Upper lobe of left lung (tissue), 6 donors: ENCODE data around the gene TSHZ1. TPM values are rescaled to one million over a fixed set of nuclear protein-coding genes. Genes with fewer than 3 reads are reported as not detected.

Experiments used
- ATAC-seq, 2 donors: fragments of 200-7000 bp; cut with Tn5 transposase; one replicate each; pipeline ENCODE4 v1.9.1; 2022; ENCODE audit warnings: mild to moderate bottlenecking in 2 of 2, moderate library complexity in 2 of 2; ENCODE audit not compliant: low FRiP score in 2 of 2
- DNase-seq, 2 donors: peaks; one replicate each; pipeline ENCODE4 v3.0.0-alpha.2; 2019 to 2020
- H3K27ac ChIP-seq, 4 donors: fragments of 200-600 bp; sonication (generic); one replicate each; pipeline ENCODE4 v1.5.1; 2016 to 2019
- H3K27me3 ChIP-seq, 4 donors: fragments of 200-600 bp; sonication (generic); one replicate each; pipeline ENCODE4 v1.5.1; 2017 to 2019
- H3K36me3 ChIP-seq, 4 donors: fragments of 200-600 bp; sonication (generic); one replicate each; pipeline ENCODE4 v1.5.1; 2016 to 2019
- H3K4me1 ChIP-seq, 4 donors: fragments of 200-600 bp; sonication (generic); one replicate each; pipeline ENCODE4 v1.5.1; 2018 to 2019
- H3K4me3 ChIP-seq, 4 donors: fragments of 200-600 bp; sonication (generic); one replicate each; pipeline ENCODE4 v1.5.1; 2017 to 2019; ENCODE audit warnings: mild to moderate bottlenecking in 2 of 4, moderate library complexity in 1 of 4
- H3K9me3 ChIP-seq, 4 donors: fragments of 200-600 bp; sonication (generic); one replicate each; pipeline ENCODE4 v1.5.1; 2018 to 2019
- CTCF ChIP-seq, 6 experiments: fragments of 450-650 bp in 4 of 6; fragments of 200-600 bp in 2 of 6; sonication (generic) in 2 of 6; IDR thresholded peaks; one replicate each; pipeline ENCODE4 v1.5.1; 2016 to 2019; ENCODE audit warnings: antibody characterized with exemption in 6 of 6
- EP300 ChIP-seq, 4 donors: sonication (generic); formaldehyde crosslinking; IDR thresholded peaks; one replicate each; pipeline ENCODE4 v1.5.1; 2017; ENCODE audit warnings: antibody characterized with exemption in 4 of 4, control low read depth in 2 of 4
- POLR2A ChIP-seq, 4 donors: fragments of 450-650 bp; IDR thresholded peaks; one replicate each; pipeline ENCODE4 v1.5.1; 2016 to 2017; ENCODE audit warnings: antibody characterized with exemption in 4 of 4, mild to moderate bottlenecking in 2 of 4
- POLR2AphosphoS5 ChIP-seq, 2 donors: sonication (generic); formaldehyde crosslinking; IDR thresholded peaks; one replicate each; pipeline ENCODE4 v1.5.1; 2017; ENCODE audit warnings: antibody characterized with exemption in 2 of 2
- WGBS, 2 donors: methylation state at CpG; one replicate each; pipeline ENCODE4 v1.1.5; 2017 to 2018; 5-methylcytosine and 5-hydroxymethylcytosine counted together
- total RNA-seq, 6 donors: library from RNA; depleted of rRNA in 4 of 6; stranded (reverse); fragments of >200 nt in 4 of 6; gene quantifications; one replicate each; pipeline versions ENCODE4 v1.1.0 to v1.2.1, GENCODE V29; 2016 to 2021
- donor health status: DM: no; HTN: no; CAD: no; lungs with moderate emphysema.
- donor health status: DM: no; HTN: yes; CAD: no; lungs with severe emphysema.

Gene TSHZ1
- total RNA-seq, 6 donors from 2014 or later: 9.1 to 16.5 (median 14.3) TPM

GRCh38 chr18:75163736-75164135, 46.9 kb upstream of the TSHZ1 start:
- Histone ChIP-seq H3K4me1 (peaks cover 0 to 8% (median 2%) of the 10 kb centered on the region in 4 donors), H3K27ac (no peak overlapping the region), H3K4me3 (no peak overlapping the region), H3K36me3 (no peaks in the 10 kb centered on the region), H3K9me3 (no peaks in the 10 kb centered on the region), H3K27me3 (no peaks in the 10 kb centered on the region)
- ATAC-seq (no peak), DNase-seq (no peak)
- no peak for TF ChIP-seq POLR2AphosphoS5 (IDR thresholded peaks at IDR 0.05)
- TF ChIP-seq CTCF (IDR thresholded peaks at IDR 0.05): no peak
- no peak for TF ChIP-seq EP300 (IDR thresholded peaks at IDR 0.05)
- no peak for TF ChIP-seq POLR2A (IDR thresholded peaks at IDR 0.05)
- 90 to 100% methylated on average over 3 to 4 of the region's 4 CpGs for WGBS, 2 donors

GRCh38 chr18:75164479-75164878, 46.1 kb upstream of the TSHZ1 start:
- ATAC-seq (no peak), DNase-seq (no peak)
- no peaks in the 10 kb centered on the region for H3K36me3 ChIP-seq
- no peak overlapping the region for H3K4me3 ChIP-seq
- H3K9me3 ChIP-seq: no peaks in the 10 kb centered on the region
- H3K27ac ChIP-seq: no peak overlapping the region
- TF ChIP-seq CTCF (IDR thresholded peaks at IDR 0.05) (no peak), POLR2AphosphoS5 (IDR thresholded peaks at IDR 0.05) (no peak), POLR2A (IDR thresholded peaks at IDR 0.05) (no peak), EP300 (IDR thresholded peaks at IDR 0.05) (no peak)
- peaks cover 0 to 8% (median 2%) of the 10 kb centered on the region in 4 donors for H3K4me1 ChIP-seq
- WGBS, 2 donors: 60 to 94% methylated on average over 3 of the region's 3 CpGs
- H3K27me3 ChIP-seq: no peaks in the 10 kb centered on the region

- WGBS, 2 donors: 91 to 95% methylated on average over 8 of the region's 8 CpGs
- Histone ChIP-seq H3K4me3 (no peak overlapping the region), H3K27me3 (no peaks in the 10 kb centered on the region), H3K9me3 (no peaks in the 10 kb centered on the region), H3K27ac (no peak overlapping the region), H3K36me3 (no peaks in the 10 kb centered on the region), H3K4me1 (peaks cover 0 to 4% (median 1%) of the 10 kb centered on the region in 4 donors)
- TF ChIP-seq POLR2AphosphoS5 (IDR thresholded peaks at IDR 0.05) (no peak), POLR2A (IDR thresholded peaks at IDR 0.05) (no peak), EP300 (IDR thresholded peaks at IDR 0.05) (no peak), CTCF (IDR thresholded peaks at IDR 0.05) (no peak)
- no peak for ATAC-seq
- no peak for DNase-seq
Observed at GRCh38 chr18:75165926-75166325, 44.7 kb upstream of the TSHZ1 start.

GRCh38 chr18:75167137-75167536, 43.5 kb upstream of the TSHZ1 start:
- Histone ChIP-seq H3K4me1 (no peaks in the 10 kb centered on the region), H3K27me3 (no peaks in the 10 kb centered on the region), H3K9me3 (no peaks in the 10 kb centered on the region), H3K4me3 (no peak overlapping the region), H3K36me3 (no peaks in the 10 kb centered on the region), H3K27ac (no peak overlapping the region)
- 91 to 93% methylated on average over 10 of the region's 10 CpGs for WGBS, 2 donors
- DNase-seq (no peak), ATAC-seq (no peak)
- TF ChIP-seq CTCF (IDR thresholded peaks at IDR 0.05) (no peak), POLR2AphosphoS5 (IDR thresholded peaks at IDR 0.05) (no peak), EP300 (IDR thresholded peaks at IDR 0.05) (no peak), POLR2A (IDR thresholded peaks at IDR 0.05) (no peak)
